ENCODE data around the gene PDE8A. TPM values are rescaled to one million over a fixed set of nuclear protein-coding genes. Genes with fewer than 3 reads are reported as not detected.

PDE8A gene
- total and polyA plus RNA-seq, 2 donors (not counting 3 experiments of a cell fraction or from before 2014, with no cell fraction given) = 21.3 to 45.7 TPM

DNA sequence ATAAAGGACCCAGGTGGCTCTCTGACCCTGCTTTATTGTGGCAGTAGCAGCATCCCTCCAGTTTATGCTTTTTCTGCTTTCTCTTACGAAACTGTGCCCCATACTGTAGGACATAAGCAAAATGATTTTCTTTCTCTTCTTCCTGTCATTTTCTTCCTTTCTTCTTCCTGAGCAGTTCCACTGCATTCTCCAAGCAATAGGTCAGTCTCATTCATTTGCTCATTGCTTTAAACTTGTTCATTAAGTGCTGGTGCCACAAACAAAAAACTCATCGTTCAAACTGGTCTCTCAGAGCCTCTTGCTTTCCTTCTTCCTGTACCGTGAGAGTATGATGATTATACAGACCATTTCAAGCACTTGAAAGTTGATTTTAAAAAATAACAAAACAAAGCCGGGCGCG lies 66.8 kb downstream of the PDE8A start:
- H2AFZ ChIP-seq (ENCODE audit: low read depth, low read length) = peak overlapping the region; percentile 62
- intact Hi-C loops (cut with micrococcal nuclease) = loop anchor here (5.0 kb wide), 1 partner anchor 79 kb away; no protein-coding TSS in a partner anchor
- H3K36me3 ChIP-seq (ENCODE audit: control insufficient read depth in 2 of 2, extremely low read depth in 1 of 2, insufficient read depth in 2 of 2, low read length in 2 of 2) = no peaks in the 10 kb centered on the region
- peak overlapping the region in 1 of 3 experiments; percentile 13 for H3K4me3 ChIP-seq (replicated peaks in 1 of 3; ENCODE audit: insufficient read depth in 1 of 3, low read depth in 1 of 3, low read length in 3 of 3)
- no peaks in the 10 kb centered on the region for H3K27me3 ChIP-seq (ENCODE audit: control insufficient read depth in 2 of 2, insufficient read depth in 2 of 2, low read length in 2 of 2)
- H3K9me1 ChIP-seq (replicated peaks; ENCODE audit: control insufficient read depth, extremely low read depth, insufficient read depth, low read length) = no peaks in the 10 kb centered on the region
- dilution Hi-C loops (cut with MboI; ENCODE audit: extremely low pct_ligation_motif_present, low sequenced_read_pairs) = no loop called here
- POLR2A ChIA-PET = no interaction called here
- no peaks in the 10 kb centered on the region for H4K20me1 ChIP-seq (replicated peaks; ENCODE audit: control insufficient read depth, extremely low read depth, insufficient read depth, low read length)
- peaks cover 31% of the 10 kb centered on the region for H3K79me2 ChIP-seq (ENCODE audit: control insufficient read depth, insufficient read depth, low read length)
- peak overlapping the region; percentile 81 for H3K4me2 ChIP-seq (ENCODE audit: insufficient read depth, low read length)
- H3K27ac ChIP-seq (ENCODE audit: insufficient read depth, low read depth, low read length) = peak overlapping the region; percentile 84
- CTCF ChIA-PET = interaction anchor here (1.2 to 5.6 kb wide), 5 partner anchors 65 to 449 kb away, joined by 4 to 92 read pairs (median 5); no protein-coding TSS in a partner anchor
- DNase-seq (ENCODE audit: low read depth, low spot score) = peak; percentile 57
- peak overlapping the region; percentile 73 for H3K9ac ChIP-seq (replicated peaks; ENCODE audit: extremely low read depth, insufficient read depth, low read length)
- peaks cover 38% of the 10 kb centered on the region for H3K4me1 ChIP-seq (ENCODE audit: control insufficient read depth, extremely low read depth, insufficient read depth, low read length)
- no peaks in the 10 kb centered on the region for H3K9me3 ChIP-seq (replicated peaks; ENCODE audit: control insufficient read depth, insufficient read depth, low read length)
- TF ChIP-seq EZH2 (IDR thresholded peaks at IDR 0.05; ENCODE audit: borderline replicate concordance, low read depth, low read length, severe bottlenecking) (no peak), MYC (IDR thresholded peaks at IDR 0.05; ENCODE audit: low read depth, low read length) (no peak), POLR2A (IDR thresholded peaks at IDR 0.05; ENCODE audit: low read depth, low read length) (no peak), GATA2 (IDR thresholded peaks at IDR 0.05; ENCODE audit: insufficient read depth, insufficient read length, low read depth, low read length) (no peak), JUN (IDR thresholded peaks at IDR 0.05; ENCODE audit: borderline replicate concordance, insufficient read depth, insufficient read length, low read depth) (no peak), POLR2AphosphoS5 (IDR thresholded peaks at IDR 0.05; ENCODE audit: insufficient read depth, low read depth, low read length) (no peak), FOS (IDR thresholded peaks at IDR 0.05; ENCODE audit: borderline replicate concordance, insufficient read depth, low read length) (no peak)
- TF ChIP-seq, protein P1, sequence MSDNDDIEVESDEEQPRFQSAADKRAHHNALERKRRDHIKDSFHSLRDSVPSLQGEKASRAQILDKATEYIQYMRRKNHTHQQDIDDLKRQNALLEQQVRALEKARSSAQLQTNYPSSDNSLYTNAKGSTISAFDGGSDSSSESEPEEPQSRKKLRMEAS (IDR thresholded peaks at IDR 0.05; ENCODE audit: insufficient read depth, insufficient read length) = no peak
- TF ChIP-seq, protein P2, sequence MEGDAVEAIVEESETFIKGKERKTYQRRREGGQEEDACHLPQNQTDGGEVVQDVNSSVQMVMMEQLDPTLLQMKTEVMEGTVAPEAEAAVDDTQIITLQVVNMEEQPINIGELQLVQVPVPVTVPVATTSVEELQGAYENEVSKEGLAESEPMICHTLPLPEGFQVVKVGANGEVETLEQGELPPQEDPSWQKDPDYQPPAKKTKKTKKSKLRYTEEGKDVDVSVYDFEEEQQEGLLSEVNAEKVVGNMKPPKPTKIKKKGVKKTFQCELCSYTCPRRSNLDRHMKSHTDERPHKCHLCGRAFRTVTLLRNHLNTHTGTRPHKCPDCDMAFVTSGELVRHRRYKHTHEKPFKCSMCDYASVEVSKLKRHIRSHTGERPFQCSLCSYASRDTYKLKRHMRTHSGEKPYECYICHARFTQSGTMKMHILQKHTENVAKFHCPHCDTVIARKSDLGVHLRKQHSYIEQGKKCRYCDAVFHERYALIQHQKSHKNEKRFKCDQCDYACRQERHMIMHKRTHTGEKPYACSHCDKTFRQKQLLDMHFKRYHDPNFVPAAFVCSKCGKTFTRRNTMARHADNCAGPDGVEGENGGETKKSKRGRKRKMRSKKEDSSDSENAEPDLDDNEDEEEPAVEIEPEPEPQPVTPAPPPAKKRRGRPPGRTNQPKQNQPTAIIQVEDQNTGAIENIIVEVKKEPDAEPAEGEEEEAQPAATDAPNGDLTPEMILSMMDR (IDR thresholded peaks at IDR 0.05; ENCODE audit: extremely low read depth in 1 of 2, insufficient read depth in 1 of 2, low read depth in 1 of 2, low read length in 2 of 2) = no peak
- FAIRE-seq = no peak
- no TSS peak for BruUV-seq (replicated peaks)
